Lower lobe of right lung (tissue), 2 donors: Measurements from ENCODE around the gene DHX40. TPM values are rescaled to one million over a fixed set of nuclear protein-coding genes. Genes with fewer than 3 reads are reported as not detected.

Experiments used
- ATAC-seq, 2 donors: fragments of 200-7000 bp; cut with Tn5 transposase; one replicate each; pipeline ENCODE4 v1.9.1; 2020 to 2022; ENCODE audit warnings: mild to moderate bottlenecking in 2 of 2, moderate library complexity in 2 of 2
- DNase-seq: peaks from one replicate; pipeline ENCODE4 v3.0.0-alpha.2; 2020
- H3K27ac ChIP-seq: fragments of 200-600 bp; one replicate; pipeline ENCODE4 v1.8.0; 2022
- H3K27me3 ChIP-seq: fragments of 200-600 bp; one replicate; pipeline ENCODE4 v1.8.0; 2022; ENCODE audit warnings: low read depth
- H3K36me3 ChIP-seq: fragments of 200-600 bp; one replicate; pipeline ENCODE4 v1.8.0; 2022; ENCODE audit warnings: mild to moderate bottlenecking
- H3K4me1 ChIP-seq: fragments of 200-600 bp; one replicate; pipeline ENCODE4 v1.8.0; 2022
- H3K4me3 ChIP-seq: fragments of 200-600 bp; one replicate; pipeline ENCODE4 v1.8.0; 2022; ENCODE audit warnings: mild to moderate bottlenecking
- H3K9me3 ChIP-seq: fragments of 200-600 bp; one replicate; pipeline ENCODE4 v1.8.0; 2022
- CTCF ChIP-seq: fragments of 200-600 bp; IDR thresholded peaks from one replicate; pipeline ENCODE4 v1.8.0; 2022; ENCODE audit warnings: antibody characterized with exemption, mild to moderate bottlenecking
- intact Hi-C: fragments of 100-400 bp; cut with DNase I; formaldehyde crosslinking; loops from one replicate; pipeline ENCODE4 v1.11.0; 2022
- total RNA-seq: library from RNA; stranded (reverse); fragmentation: NEBNext Ultra II Directional; extraction: Animal tissue kit (Norgen Biotek cat#: 25700); gene quantifications from one replicate; pipeline ENCODE4 v1.2.1, GENCODE V29; 2021
- donor health status: DM: no; HTN: yes; CAD: no; lungs with severe emphysema.

Gene DHX40
- total RNA-seq, 1 donor from 2014 or later: 32.3 TPM

GRCh38 chr17:59638553-59638952, 73.1 kb downstream of the DHX40 start:
- no peak overlapping the region for H3K27ac ChIP-seq
- no peak for TF ChIP-seq CTCF
- H3K9me3 ChIP-seq: no peaks in the 10 kb centered on the region
- no peak for ATAC-seq
- intact Hi-C loops: no loop called here
- H3K4me3 ChIP-seq: no peak overlapping the region
- no peak for DNase-seq
- H3K36me3 ChIP-seq: no peaks in the 10 kb centered on the region
- H3K27me3 ChIP-seq: no peaks in the 10 kb centered on the region
- peaks cover 67% of the 10 kb centered on the region for H3K4me1 ChIP-seq

DNA sequence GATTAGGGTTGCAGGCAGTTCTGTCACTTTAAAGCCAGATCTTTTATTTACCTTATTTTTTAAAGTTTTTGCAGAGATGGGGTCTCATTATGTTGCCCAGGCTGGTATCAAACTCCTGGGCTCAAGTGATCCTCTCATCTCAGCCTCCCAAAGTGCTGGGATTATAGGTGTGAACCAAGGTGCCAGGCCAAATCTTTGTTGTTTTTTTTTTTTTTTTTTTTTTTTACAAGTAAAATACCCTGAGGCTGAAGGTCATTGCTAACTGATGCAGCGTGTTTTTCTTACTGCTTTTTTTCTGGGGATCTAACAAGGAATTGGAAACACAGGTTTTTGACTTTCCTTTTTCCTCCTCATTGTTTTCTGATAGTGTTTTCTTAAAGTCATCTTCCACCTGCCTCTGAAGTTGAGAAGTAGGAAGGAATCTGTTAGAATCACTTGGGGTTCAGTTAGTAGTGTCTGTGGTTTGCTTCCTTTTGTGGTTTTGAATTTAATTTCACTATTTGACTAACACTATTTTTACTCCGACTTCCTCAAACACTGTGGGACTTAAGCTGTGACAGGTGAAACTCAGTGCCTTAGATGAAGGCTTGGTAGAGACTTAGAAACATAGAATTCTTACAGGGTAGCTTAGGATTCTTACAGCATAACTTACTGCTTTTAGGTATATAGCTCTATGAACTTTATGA, 76.5 kb downstream of the DHX40 start:
- ATAC-seq (peak; percentile 53 to 61), DNase-seq (no peak)
- H3K4me1 ChIP-seq: peaks cover 49% of the 10 kb centered on the region

GRCh38 chr17:59642565-59642964, 77.2 kb downstream of the DHX40 start:
- no peaks in the 10 kb centered on the region for H3K9me3 ChIP-seq
- H3K36me3 ChIP-seq: peaks cover 36% of the 10 kb centered on the region
- ATAC-seq (peak in 1 of 2 donors; percentile 42), DNase-seq (no peak)
- H3K4me3 ChIP-seq: no peak overlapping the region
- no peaks in the 10 kb centered on the region for H3K27me3 ChIP-seq
- intact Hi-C loops: no loop called here
- H3K27ac ChIP-seq: peak overlapping the region; percentile 40
- no peak for TF ChIP-seq CTCF
- H3K4me1 ChIP-seq: peaks cover 49% of the 10 kb centered on the region

More for the DNA sequence above, 76.5 kb downstream of the DHX40 start:
- H3K9me3 ChIP-seq: no peaks in the 10 kb centered on the region
- intact Hi-C loops: no loop called here
- H3K36me3 ChIP-seq: peaks cover 30% of the 10 kb centered on the region
- no peaks in the 10 kb centered on the region for H3K27me3 ChIP-seq
- H3K4me3 ChIP-seq: no peak overlapping the region
- TF ChIP-seq CTCF: no peak
- H3K27ac ChIP-seq: peak overlapping the region; percentile 40

DNA sequence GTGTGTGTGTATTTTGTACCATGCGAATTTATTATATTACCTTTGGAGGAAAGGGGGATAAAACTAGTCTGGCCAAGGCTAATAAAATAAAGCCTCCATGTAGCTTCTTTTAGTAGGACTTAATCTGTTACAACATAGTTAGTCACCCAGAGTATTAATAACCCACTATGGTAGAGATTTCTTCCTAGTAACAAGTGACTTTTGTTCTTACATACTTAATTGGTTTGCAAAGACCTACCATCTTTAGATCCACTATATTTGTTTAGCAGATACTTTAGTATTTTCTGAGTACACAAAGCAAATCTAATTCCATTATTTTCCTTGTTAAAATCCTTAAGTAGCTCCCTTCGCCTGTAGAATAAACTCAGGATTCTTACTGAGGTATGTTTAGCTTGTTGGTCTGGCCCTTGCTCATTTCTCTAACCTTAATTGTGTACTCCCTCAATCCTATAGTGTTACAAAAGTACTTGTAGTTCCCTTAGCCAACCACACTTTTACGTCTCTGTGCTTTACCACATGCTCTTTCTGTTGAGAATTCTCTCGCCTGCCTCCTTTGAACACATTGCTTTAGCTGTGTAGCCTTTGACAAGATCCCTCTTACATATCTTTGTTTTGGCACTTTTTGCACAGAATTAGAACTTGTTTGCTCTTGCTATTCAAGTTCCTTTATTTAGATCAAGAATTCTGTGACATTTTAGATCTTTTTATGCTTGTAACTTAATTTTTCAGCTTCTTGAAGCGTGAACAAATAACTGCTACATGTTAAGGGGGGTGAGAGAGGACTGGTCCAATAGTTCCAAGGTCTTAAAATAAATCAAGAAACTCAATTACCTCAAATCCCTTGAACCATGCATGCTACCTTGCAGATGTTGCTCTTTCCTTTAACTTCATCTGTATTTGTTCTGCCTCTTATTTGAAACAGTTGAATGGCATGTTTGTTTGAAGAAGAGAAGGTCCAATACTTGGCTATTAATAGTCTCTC, 78.0 kb downstream of the DHX40 start:
- Histone ChIP-seq H3K9me3 (no peaks in the 10 kb centered on the region), H3K27me3 (no peaks in the 10 kb centered on the region), H3K36me3 (peaks cover 45% of the 10 kb centered on the region), H3K4me3 (no peak overlapping the region), H3K4me1 (peaks cover 49% of the 10 kb centered on the region), H3K27ac (peak overlapping the region; percentile 22)
- intact Hi-C loops: no loop called here
- DNase-seq (no peak), ATAC-seq (peak; percentile 82 to 83)
- TF ChIP-seq CTCF: no peak

DNA sequence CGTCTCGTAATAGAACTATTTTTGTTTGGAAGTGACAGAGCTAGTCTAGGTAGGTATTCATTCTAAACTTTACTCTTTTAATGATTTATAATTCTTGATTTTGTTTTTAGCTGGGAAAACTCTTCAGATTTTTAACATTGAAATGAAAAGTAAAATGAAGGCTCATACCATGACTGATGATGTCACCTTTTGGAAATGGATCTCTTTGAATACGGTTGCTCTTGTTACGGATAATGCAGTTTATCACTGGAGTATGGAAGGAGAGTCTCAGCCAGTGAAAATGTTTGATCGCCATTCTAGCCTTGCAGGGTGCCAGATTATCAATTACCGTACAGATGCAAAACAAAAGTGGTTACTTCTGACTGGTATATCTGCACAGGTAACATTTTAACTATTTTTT, 81.9 kb downstream of the DHX40 start:
- intact Hi-C loops: no loop called here
- no peak for ATAC-seq
- Histone ChIP-seq H3K9me3 (no peaks in the 10 kb centered on the region), H3K27ac (no peak overlapping the region), H3K36me3 (peaks cover 84% of the 10 kb centered on the region), H3K27me3 (no peaks in the 10 kb centered on the region), H3K4me1 (peaks cover 14% of the 10 kb centered on the region), H3K4me3 (no peak overlapping the region)
- DNase-seq: no peak
- no peak for TF ChIP-seq CTCF
